H9 (cell line): ENCODE measurements around the gene TMCC2. TPM values are rescaled to one million over a fixed set of nuclear protein-coding genes. Genes with fewer than 3 reads are reported as not detected.
"Not testable (repeated sequence)": the region's sequence is repeated elsewhere in the genome, so short reads cannot be mapped to it uniquely, and the experiment has no call there.

ENCODE experiments used
- DNase-seq: peaks from one replicate; pipeline ENCODE4 v3.0.0-alpha.2; 2017
- H2AFZ ChIP-seq: one replicate; pipeline ENCODE4 v1.6.1; 2013; ENCODE audit warnings: mild to moderate bottlenecking, low read length, control low read depth, moderate library complexity
- H2AK5ac ChIP-seq: 2 replicates; pipeline ENCODE4 v1.6.1; 2013; ENCODE audit warnings: low read length, control low read depth, mixed read lengths; ENCODE audit not compliant: insufficient read length
- H2BK120ac ChIP-seq: one replicate; pipeline ENCODE4 v1.6.1; 2013; ENCODE audit warnings: low read depth, mild to moderate bottlenecking, low read length, control low read depth, inconsistent platforms; ENCODE audit not compliant: poor library complexity, severe bottlenecking
- H2BK12ac ChIP-seq: 2 replicates; pipeline ENCODE4 v1.6.1; 2013; ENCODE audit warnings: low read length, control low read depth, mixed read lengths, low read depth; ENCODE audit not compliant: insufficient read length
- H2BK15ac ChIP-seq: 2 replicates; pipeline ENCODE4 v1.6.1; 2013; ENCODE audit warnings: low read depth, low read length, control low read depth
- H2BK20ac ChIP-seq: one replicate; pipeline ENCODE4 v1.6.1; 2013; ENCODE audit warnings: low read depth, mild to moderate bottlenecking, low read length, control low read depth, inconsistent platforms; ENCODE audit not compliant: poor library complexity, severe bottlenecking
- H2BK5ac ChIP-seq: 2 replicates; pipeline ENCODE4 v1.6.1; 2013; ENCODE audit warnings: low read length, control low read depth, mixed read lengths; ENCODE audit not compliant: insufficient read length
- H3K14ac ChIP-seq: 2 replicates; pipeline ENCODE4 v1.6.1; 2013; ENCODE audit warnings: low read length, control low read depth; ENCODE audit not compliant: insufficient read depth
- H3K18ac ChIP-seq: 2 replicates; pipeline ENCODE4 v1.6.1; 2013; ENCODE audit warnings: low read depth, mild to moderate bottlenecking, mixed read lengths, low read length, control low read depth; ENCODE audit not compliant: insufficient read length
- H3K23ac ChIP-seq: 2 replicates; pipeline ENCODE4 v1.6.1; 2013; ENCODE audit warnings: low read length, control low read depth, mixed read lengths, low read depth; ENCODE audit not compliant: insufficient read length
- H3K23me2 ChIP-seq: 2 replicates; pipeline ENCODE4 v1.6.1; 2013; ENCODE audit warnings: low read depth, mild to moderate bottlenecking, mixed read lengths, low read length, control low read depth; ENCODE audit not compliant: insufficient read length, poor library complexity, severe bottlenecking
- H3K27ac ChIP-seq: 2 replicates; pipeline ENCODE4 v1.5.1; 2013; ENCODE audit warnings: low read length, control low read depth, mixed read lengths, low read depth; ENCODE audit not compliant: insufficient read length
- H3K27me3 ChIP-seq: 2 replicates; pipeline ENCODE4 v1.6.1; 2013; ENCODE audit warnings: low read length, control low read depth, inconsistent platforms; ENCODE audit not compliant: insufficient read depth
- H3K4ac ChIP-seq: 2 replicates; pipeline ENCODE4 v1.6.1; 2013; ENCODE audit warnings: low read depth, mild to moderate bottlenecking, control low read depth, inconsistent platforms, low read length, moderate library complexity
- H3K4me1 ChIP-seq: 2 replicates; pipeline ENCODE4 v1.6.1; 2013; ENCODE audit warnings: low read length, control low read depth, inconsistent platforms; ENCODE audit not compliant: insufficient read depth
- H3K4me2 ChIP-seq: 2 replicates; pipeline ENCODE4 v1.6.1; 2013; ENCODE audit warnings: low read length, control low read depth, mixed read lengths; ENCODE audit not compliant: insufficient read length, insufficient read depth
- H3K56ac ChIP-seq: 2 replicates; pipeline ENCODE4 v1.6.1; 2013; ENCODE audit warnings: low read depth, mild to moderate bottlenecking, mixed read lengths, low read length, control low read depth; ENCODE audit not compliant: insufficient read length
- H3K79me1 ChIP-seq: 2 replicates; pipeline ENCODE4 v1.6.1; 2013; ENCODE audit warnings: low read depth, mild to moderate bottlenecking, moderate library complexity, low read length, control low read depth, inconsistent platforms; ENCODE audit not compliant: insufficient read depth, poor library complexity, severe bottlenecking
- H3K79me2 ChIP-seq: 2 replicates; pipeline ENCODE4 v1.6.1; 2013; ENCODE audit warnings: low read length, control low read depth, inconsistent platforms; ENCODE audit not compliant: insufficient read depth
- H3K9ac ChIP-seq: 2 replicates; pipeline ENCODE4 v1.6.1; 2013; ENCODE audit warnings: low read length, control low read depth, mixed read lengths; ENCODE audit not compliant: insufficient read length; ENCODE audit errors: extremely low read depth
- H3K9me3 ChIP-seq: one replicate; pipeline ENCODE4 v1.6.1; 2013; ENCODE audit warnings: low read depth, low read length, inconsistent platforms; ENCODE audit not compliant: control insufficient read depth
- H3T11ph ChIP-seq: one replicate; pipeline ENCODE4 v1.6.1; 2013; ENCODE audit warnings: mild to moderate bottlenecking, low read length, control low read depth, inconsistent platforms
- H4K20me1 ChIP-seq: one replicate; pipeline ENCODE4 v1.6.1; 2013; ENCODE audit not compliant: control insufficient read depth, insufficient read length, insufficient read depth
- H4K5ac ChIP-seq: 2 replicates; pipeline ENCODE4 v1.6.1; 2013; ENCODE audit warnings: low read depth, mild to moderate bottlenecking, mixed read lengths, low read length, control low read depth; ENCODE audit not compliant: insufficient read length
- H4K8ac ChIP-seq: replicated peaks from 2 replicates; pipeline ENCODE4 v1.6.1; 2013; ENCODE audit warnings: low read length, control low read depth, mixed read lengths, low read depth; ENCODE audit not compliant: insufficient read length
- H4K91ac ChIP-seq: 2 replicates; pipeline ENCODE4 v1.6.1; 2013; ENCODE audit warnings: low read depth, mild to moderate bottlenecking, moderate library complexity, mixed read lengths, low read length, control low read depth; ENCODE audit not compliant: insufficient read length
- H3K27ac Mint-ChIP-seq, 3 experiments: 2 replicates in 2 of 3; 3 replicates in 1 of 3; pipeline ENCODE4 v1.8.0; 2020 to 2021; ENCODE audit warnings: mixed read lengths in 3 of 3, mild to moderate bottlenecking in 1 of 3, moderate library complexity in 1 of 3
- H3K27me3 Mint-ChIP-seq: 2 replicates; pipeline ENCODE4 v1.8.0; 2021; ENCODE audit warnings: low read depth, mild to moderate bottlenecking, moderate library complexity, mixed read lengths
- H3K36me3 Mint-ChIP-seq, 3 experiments: 2 replicates in 2 of 3; 3 replicates in 1 of 3; pipeline ENCODE4 v1.8.0; 2020 to 2021; ENCODE audit warnings: low read depth in 3 of 3, mixed read lengths in 3 of 3; ENCODE audit not compliant: insufficient read depth in 1 of 3
- H3K4me1 Mint-ChIP-seq, 2 experiments: 2 replicates each; pipeline ENCODE4 v1.8.0; 2020; ENCODE audit warnings: mixed read lengths in 2 of 2
- H3K4me3 Mint-ChIP-seq, 2 experiments: 2 replicates in 1 of 2; 3 replicates in 1 of 2; pipeline ENCODE4 v1.8.0; 2020 to 2021; ENCODE audit warnings: mild to moderate bottlenecking in 2 of 2, mixed read lengths in 2 of 2, moderate library complexity in 1 of 2
- H3K9me3 Mint-ChIP-seq, 2 experiments: 2 replicates in 1 of 2; 3 replicates in 1 of 2; pipeline ENCODE4 v1.8.0; 2020; ENCODE audit warnings: mild to moderate bottlenecking in 2 of 2, mixed read lengths in 2 of 2, moderate library complexity in 1 of 2
- CTCF ChIP-seq: fragments of 200-600 bp; sonication (generic); conservative IDR thresholded peaks from 3 replicates; pipeline ENCODE4 v1.8.0; 2021; ENCODE audit warnings: antibody characterized with exemption, mild to moderate bottlenecking
- WGBS: extraction: QIAGEN DNeasy Blood & Tissue Kit; methylation state at CpG from one replicate; pipeline ENCODE4 v1.1.7; 2013; ENCODE audit warnings: missing lambda C conversion rate, low lambda C conversion rate, mixed read lengths; ENCODE audit not compliant: insufficient read length; ENCODE audit errors: extremely low coverage; 5-methylcytosine and 5-hydroxymethylcytosine counted together
- total RNA-seq: library from RNA; stranded (reverse); gene quantifications from 2 replicates; pipeline ENCODE4 v1.2.1, GENCODE V29; 2021

Gene TMCC2
- total RNA-seq, 1 experiment from 2014 or later, result 11.7 TPM

- Histone ChIP-seq H4K20me1 (peaks cover 2% of the 10 kb centered on the region), H2BK5ac (no peak overlapping the region), H3K9ac (no peak overlapping the region), H2BK120ac (no peak overlapping the region), H3K27me3 (no peaks in the 10 kb centered on the region), H2BK12ac (no peak overlapping the region), H2AK5ac (no peak overlapping the region), H3K79me1 (no peaks in the 10 kb centered on the region), H3K18ac (no peak overlapping the region), H3K9me3 (no peaks in the 10 kb centered on the region), H2BK20ac (no peak overlapping the region), H3K4me1 (no peaks in the 10 kb centered on the region; the same call in 1 of the 2 replicates), H2AFZ (no peak overlapping the region), H3K27ac (no peak overlapping the region), H3K4ac (no peak overlapping the region), H3K14ac (no peak overlapping the region), H2BK15ac (no peak overlapping the region), H3K23ac (no peak overlapping the region), H3K23me2 (no peaks in the 10 kb centered on the region), H4K8ac (no peak overlapping the region), H3T11ph (no peak overlapping the region), H3K56ac (no peak overlapping the region), H3K4me2 (no peak overlapping the region), H4K5ac (peak overlapping the region; percentile 15), H3K79me2 (no peaks in the 10 kb centered on the region), H4K91ac (no peak overlapping the region)
- H3K4me1 Mint-ChIP-seq, result peaks cover 32 to 37% of the 10 kb centered on the region in 2 experiments
- WGBS, result no CpG with 5 or more reads among the region's 3 CpGs
- H3K4me3 Mint-ChIP-seq, result no peak overlapping the region
- H3K9me3 Mint-ChIP-seq, result peaks cover 0 to 2% of the 10 kb centered on the region in 2 experiments; a peak in 2 of 5 replicates
- no peak overlapping the region; a peak in 2 of 7 replicates for H3K27ac Mint-ChIP-seq
- H3K27me3 Mint-ChIP-seq, result no peaks in the 10 kb centered on the region
- TF ChIP-seq CTCF, result no peak
- DNase-seq, result no peak
- no peaks in the 10 kb centered on the region; a peak in 2 of 7 replicates for H3K36me3 Mint-ChIP-seq
Observed at GRCh38 chr1:205279986-205280385, 52.2 kb downstream of the TMCC2 start.

- H2BK12ac ChIP-seq, H3K18ac ChIP-seq, H2AK5ac ChIP-seq, H3K27me3 Mint-ChIP-seq, H3K4ac ChIP-seq, H2BK120ac ChIP-seq, H4K8ac ChIP-seq, H3K9ac ChIP-seq, H2BK5ac ChIP-seq, H3K36me3 Mint-ChIP-seq, DNase-seq, H2BK20ac ChIP-seq, H3K4me1 ChIP-seq, H3K56ac ChIP-seq, H3K9me3 Mint-ChIP-seq, H2BK15ac ChIP-seq, H3K79me2 ChIP-seq, H3K27me3 ChIP-seq, H3K23ac ChIP-seq, H3K79me1 ChIP-seq, H3K27ac ChIP-seq, H3K4me3 Mint-ChIP-seq, H3K4me2 ChIP-seq, H4K20me1 ChIP-seq, H3K23me2 ChIP-seq, H4K91ac ChIP-seq, H3K14ac ChIP-seq, H3K9me3 ChIP-seq, H2AFZ ChIP-seq, H3T11ph ChIP-seq, H4K5ac ChIP-seq: not testable (repeated sequence)
- peaks cover 34 to 40% of the 10 kb centered on the region in 2 experiments for H3K4me1 Mint-ChIP-seq
- no CpG with 5 or more reads among the region's 10 CpGs for WGBS
- peak overlapping the region in 1 of 3 experiments; percentile 70; a peak in 1 of 7 replicates for H3K27ac Mint-ChIP-seq
Observed at GRCh38 chr1:205280666-205281395, 53.1 kb downstream of the TMCC2 start.
